Liver (tissue), 9 donors: ENCODE data around the gene PRKN. TPM values are rescaled to one million over a fixed set of nuclear protein-coding genes. Genes with fewer than 3 reads are reported as not detected.

ENCODE experiments used
- DNase-seq: peaks from one replicate; pipeline ENCODE4 v3.0.0-alpha.2; 2017; ENCODE audit warnings: low spot score
- H3K27ac ChIP-seq, 2 donors: one replicate each; pipeline ENCODE4 v1.7.0; 2013; ENCODE audit warnings: inconsistent platforms in 2 of 2, low read length in 2 of 2, control low read depth in 1 of 2, low read depth in 1 of 2, mild to moderate bottlenecking in 1 of 2
- H3K27me3 ChIP-seq, 4 donors: one replicate each; pipeline versions ENCODE4 v1.6.1 to v1.7.0; 2013; ENCODE audit warnings: low read length in 3 of 4, inconsistent platforms in 1 of 4, mild to moderate bottlenecking in 1 of 4, moderate library complexity in 1 of 4; ENCODE audit not compliant: control insufficient read depth in 4 of 4, insufficient read depth in 4 of 4
- H3K36me3 ChIP-seq, 4 donors: one replicate each; pipeline versions ENCODE4 v1.6.1 to v1.7.0; 2013; ENCODE audit warnings: low read length in 3 of 4, mild to moderate bottlenecking in 3 of 4, low read depth in 1 of 4, moderate library complexity in 1 of 4; ENCODE audit not compliant: control insufficient read depth in 4 of 4, insufficient read depth in 3 of 4
- H3K4me1 ChIP-seq, 4 donors: one replicate each; pipeline versions ENCODE4 v1.6.1 to v1.7.0; 2013; ENCODE audit warnings: low read length in 3 of 4, mild to moderate bottlenecking in 3 of 4, moderate library complexity in 1 of 4; ENCODE audit not compliant: control insufficient read depth in 4 of 4, insufficient read depth in 4 of 4
- H3K4me3 ChIP-seq, 3 donors: one replicate each; pipeline versions ENCODE4 v1.6.1 to v1.7.0; 2013; ENCODE audit warnings: low read length in 3 of 3, control low read depth in 1 of 3, low read depth in 1 of 3, mild to moderate bottlenecking in 1 of 3
- H3K9ac ChIP-seq, 2 donors: one replicate each; pipeline ENCODE4 v1.7.0; 2013; ENCODE audit warnings: low read length in 2 of 2, mild to moderate bottlenecking in 2 of 2, moderate library complexity in 2 of 2, control low read depth in 1 of 2, low read depth in 1 of 2
- H3K9me3 ChIP-seq, 4 donors: one replicate each; pipeline versions ENCODE4 v1.6.1 to v1.7.0; 2013; ENCODE audit warnings: low read length in 3 of 4; ENCODE audit not compliant: control insufficient read depth in 4 of 4
- EGR1 ChIP-seq, 2 donors: IDR thresholded peaks; 2 replicates each; pipeline ENCODE4 v1.6.1; 2016 to 2018; ENCODE audit warnings: antibody characterized with exemption in 2 of 2, low read depth in 2 of 2
- FOXA1 ChIP-seq: IDR thresholded peaks from 2 replicates; pipeline ENCODE4 v1.6.1; 2016; ENCODE audit warnings: antibody characterized with exemption
- FOXA2 ChIP-seq: IDR thresholded peaks from 2 replicates; pipeline ENCODE4 v1.6.1; 2016; ENCODE audit warnings: antibody characterized with exemption
- GABPA ChIP-seq, 2 donors: IDR thresholded peaks in 1 of 2; conservative IDR thresholded peaks in 1 of 2; 2 replicates each; pipeline ENCODE4 v1.6.1; 2016; ENCODE audit warnings: antibody characterized with exemption in 2 of 2, mild to moderate bottlenecking in 1 of 2, moderate library complexity in 1 of 2
- HNF4A ChIP-seq, 2 donors: conservative IDR thresholded peaks; 2 replicates each; pipeline ENCODE4 v1.6.1; 2016; ENCODE audit warnings: antibody characterized with exemption in 2 of 2, mild to moderate bottlenecking in 2 of 2
- HNF4G ChIP-seq: IDR thresholded peaks from 2 replicates; pipeline ENCODE4 v1.6.1; 2016; ENCODE audit warnings: antibody characterized with exemption
- JUND ChIP-seq, 2 donors: IDR thresholded peaks; 2 replicates each; pipeline ENCODE4 v1.6.1; 2016; ENCODE audit warnings: antibody characterized with exemption in 2 of 2
- NR2F2 ChIP-seq: IDR thresholded peaks from 2 replicates; pipeline ENCODE4 v1.6.1; 2016; ENCODE audit warnings: antibody characterized with exemption
- RAD21 ChIP-seq, 2 donors: IDR thresholded peaks; 2 replicates each; pipeline ENCODE4 v1.6.1; 2016; ENCODE audit warnings: antibody characterized with exemption in 2 of 2, mild to moderate bottlenecking in 2 of 2
- RXRA ChIP-seq, 2 donors: IDR thresholded peaks; 2 replicates each; pipeline ENCODE4 v1.6.1; 2017 to 2018; ENCODE audit warnings: antibody characterized with exemption in 2 of 2, mild to moderate bottlenecking in 1 of 2
- SP1 ChIP-seq: IDR thresholded peaks from 2 replicates; pipeline ENCODE4 v1.6.1; 2018; ENCODE audit warnings: antibody characterized with exemption, mild to moderate bottlenecking
- TAF1 ChIP-seq: conservative IDR thresholded peaks from 2 replicates; pipeline ENCODE4 v1.6.1; 2016; ENCODE audit warnings: antibody characterized with exemption, mild to moderate bottlenecking
- YY1 ChIP-seq: IDR thresholded peaks from 2 replicates; pipeline ENCODE4 v1.6.1; 2016; ENCODE audit warnings: antibody characterized with exemption, mild to moderate bottlenecking
- WGBS: extraction: QIAGEN DNeasy Blood & Tissue Kit; methylation state at CpG from one replicate; pipeline ENCODE4 v1.1.7; 2013; 5-methylcytosine and 5-hydroxymethylcytosine counted together
- polyA plus RNA-seq, 2 donors: library from polyadenylated mRNA; stranded (reverse) in 1 of 2; unstranded in 1 of 2; fragments of 200-250 nt in 1 of 2; fragments of >200 nt in 1 of 2; fragmentation: Nextera tagmentation in 1 of 2; extraction: Ambion mirVana in 1 of 2; gene quantifications; one replicate each; pipeline versions ENCODE4 v1.2.1 to v1.2.3, GENCODE V29; 2013 to 2015
- total RNA-seq, 2 donors: library from RNA; depleted of rRNA; stranded (reverse); fragments of >200 nt; gene quantifications; one replicate each; pipeline ENCODE4 v1.2.3, GENCODE V29; 2014
- TF ChIP-seq, protein P1 (sequence below): IDR thresholded peaks from 2 replicates; pipeline ENCODE4 v1.6.1; 2016; ENCODE audit warnings: antibody characterized with exemption
- TF ChIP-seq, protein P2 (sequence below): IDR thresholded peaks from 2 replicates; pipeline ENCODE4 v1.6.1; 2016; ENCODE audit warnings: antibody characterized with exemption, mild to moderate bottlenecking
- TF ChIP-seq, protein P3 (sequence below): IDR thresholded peaks from 2 replicates; pipeline ENCODE4 v1.6.1; 2016; ENCODE audit warnings: antibody characterized with exemption
- donor health status: healthy.
- donor health status: healthy.
- donor health status: healthy.
- donor health status: healthy.
- donor health status: healthy.

The PRKN gene
- total and polyA plus RNA-seq, 4 donors = 0.47 to 4.1 (median 3.2) TPM

DNA sequence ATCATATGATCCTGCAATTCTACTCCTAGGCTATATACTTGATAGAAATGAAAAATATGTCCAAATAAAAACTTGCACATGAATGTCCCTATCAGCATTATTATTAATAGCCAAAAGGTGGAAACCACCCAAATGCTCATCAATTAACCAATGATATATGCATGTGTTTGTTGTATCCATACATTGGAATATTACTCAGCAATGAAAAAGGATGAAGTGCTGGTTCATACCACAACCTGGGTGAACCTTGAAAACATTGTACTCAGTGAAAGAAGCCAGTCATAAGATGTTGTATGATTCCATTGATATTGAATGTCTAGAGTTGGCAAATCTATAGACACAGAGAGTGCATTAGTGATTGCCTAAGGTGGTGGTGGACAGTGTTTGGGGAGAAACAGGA, 267.6 kb downstream of the PRKN start:
- Histone ChIP-seq H3K9me3 (no peaks in the 10 kb centered on the region), H3K4me1 (no peaks in the 10 kb centered on the region), H3K27me3 (no peaks in the 10 kb centered on the region), H3K4me3 (no peak overlapping the region), H3K9ac (no peak overlapping the region), H3K36me3 (no peaks in the 10 kb centered on the region), H3K27ac (no peak overlapping the region)
- DNase-seq = no peak
- no peak for TF ChIP-seq HNF4G
- no peak for TF ChIP-seq RXRA (IDR thresholded peaks at IDR 0.05)
- TF ChIP-seq RAD21 (IDR thresholded peaks at IDR 0.05) = no peak
- no peak for TF ChIP-seq FOXA2
- TF ChIP-seq TAF1 = no peak
- no peak for TF ChIP-seq NR2F2
- TF ChIP-seq, protein P1, sequence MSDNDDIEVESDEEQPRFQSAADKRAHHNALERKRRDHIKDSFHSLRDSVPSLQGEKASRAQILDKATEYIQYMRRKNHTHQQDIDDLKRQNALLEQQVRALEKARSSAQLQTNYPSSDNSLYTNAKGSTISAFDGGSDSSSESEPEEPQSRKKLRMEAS = no peak
- TF ChIP-seq FOXA1 = no peak
- no peak for TF ChIP-seq GABPA (IDR thresholded peaks at IDR 0.05 in 1 of 2, conservative IDR thresholded peaks at IDR 0.05 in 1 of 2)
- no peak for TF ChIP-seq JUND (IDR thresholded peaks at IDR 0.05)
- no peak for TF ChIP-seq SP1
- TF ChIP-seq EGR1 (IDR thresholded peaks at IDR 0.05; ENCODE audit: low read depth in 2 of 2) = no peak
- TF ChIP-seq, protein P2, sequence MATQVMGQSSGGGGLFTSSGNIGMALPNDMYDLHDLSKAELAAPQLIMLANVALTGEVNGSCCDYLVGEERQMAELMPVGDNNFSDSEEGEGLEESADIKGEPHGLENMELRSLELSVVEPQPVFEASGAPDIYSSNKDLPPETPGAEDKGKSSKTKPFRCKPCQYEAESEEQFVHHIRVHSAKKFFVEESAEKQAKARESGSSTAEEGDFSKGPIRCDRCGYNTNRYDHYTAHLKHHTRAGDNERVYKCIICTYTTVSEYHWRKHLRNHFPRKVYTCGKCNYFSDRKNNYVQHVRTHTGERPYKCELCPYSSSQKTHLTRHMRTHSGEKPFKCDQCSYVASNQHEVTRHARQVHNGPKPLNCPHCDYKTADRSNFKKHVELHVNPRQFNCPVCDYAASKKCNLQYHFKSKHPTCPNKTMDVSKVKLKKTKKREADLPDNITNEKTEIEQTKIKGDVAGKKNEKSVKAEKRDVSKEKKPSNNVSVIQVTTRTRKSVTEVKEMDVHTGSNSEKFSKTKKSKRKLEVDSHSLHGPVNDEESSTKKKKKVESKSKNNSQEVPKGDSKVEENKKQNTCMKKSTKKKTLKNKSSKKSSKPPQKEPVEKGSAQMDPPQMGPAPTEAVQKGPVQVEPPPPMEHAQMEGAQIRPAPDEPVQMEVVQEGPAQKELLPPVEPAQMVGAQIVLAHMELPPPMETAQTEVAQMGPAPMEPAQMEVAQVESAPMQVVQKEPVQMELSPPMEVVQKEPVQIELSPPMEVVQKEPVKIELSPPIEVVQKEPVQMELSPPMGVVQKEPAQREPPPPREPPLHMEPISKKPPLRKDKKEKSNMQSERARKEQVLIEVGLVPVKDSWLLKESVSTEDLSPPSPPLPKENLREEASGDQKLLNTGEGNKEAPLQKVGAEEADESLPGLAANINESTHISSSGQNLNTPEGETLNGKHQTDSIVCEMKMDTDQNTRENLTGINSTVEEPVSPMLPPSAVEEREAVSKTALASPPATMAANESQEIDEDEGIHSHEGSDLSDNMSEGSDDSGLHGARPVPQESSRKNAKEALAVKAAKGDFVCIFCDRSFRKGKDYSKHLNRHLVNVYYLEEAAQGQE = no peak
- no peak for TF ChIP-seq YY1
- TF ChIP-seq, protein P3, sequence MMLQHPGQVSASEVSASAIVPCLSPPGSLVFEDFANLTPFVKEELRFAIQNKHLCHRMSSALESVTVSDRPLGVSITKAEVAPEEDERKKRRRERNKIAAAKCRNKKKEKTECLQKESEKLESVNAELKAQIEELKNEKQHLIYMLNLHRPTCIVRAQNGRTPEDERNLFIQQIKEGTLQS = no peak

DNA sequence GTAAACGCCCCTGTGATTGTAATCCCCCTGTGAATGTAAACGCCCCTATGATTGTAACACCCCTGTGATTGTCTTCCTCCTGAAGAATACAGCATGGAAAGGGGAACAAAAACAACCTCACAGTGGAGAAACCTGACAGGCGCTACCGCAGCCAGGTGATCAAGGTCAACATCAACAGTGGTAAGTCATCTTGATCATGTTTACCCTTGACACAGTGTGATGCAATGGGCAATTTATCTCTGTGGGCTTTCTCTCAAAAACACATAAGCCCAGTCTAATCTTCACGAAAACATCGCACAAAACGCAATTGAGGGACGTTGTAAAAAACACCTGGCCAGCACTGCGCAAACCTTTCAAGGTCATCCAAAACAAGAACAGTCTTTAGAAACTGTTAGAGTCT, 277.2 kb downstream of the PRKN start:
- Histone ChIP-seq H3K27ac (no peak overlapping the region), H3K9ac (no peak overlapping the region), H3K27me3 (no peaks in the 10 kb centered on the region), H3K4me3 (no peak overlapping the region), H3K4me1 (peaks cover 0 to 7% (median 6%) of the 10 kb centered on the region in 4 donors), H3K36me3 (no peaks in the 10 kb centered on the region), H3K9me3 (no peaks in the 10 kb centered on the region)
- 46% methylated on average over 9 of the region's 9 CpGs for WGBS
- TF ChIP-seq FOXA2 = peak; percentile 63
- TF ChIP-seq, protein P2 = no peak
- peak in 1 of 2 donors; percentile 6 for TF ChIP-seq HNF4A (conservative IDR thresholded peaks at IDR 0.05)
- TF ChIP-seq FOXA1 = peak; percentile 40
- TF ChIP-seq RAD21 (IDR thresholded peaks at IDR 0.05) = peak in 1 of 2 donors; percentile 4
- DNase-seq = no peak
